Fibroblast of the conjunctiva (primary cell): ENCODE data around the gene TRIOBP.

Experiments
- DNase-seq: peaks from one replicate; pipeline ENCODE4 v3.0.0-alpha.2; 2010; ENCODE audit warnings: low read depth

TRIOBP gene

GRCh38 chr22:37669586-37669985 lies 27.3 kb upstream of the TRIOBP start:
- DNase-seq = no peak

DNA sequence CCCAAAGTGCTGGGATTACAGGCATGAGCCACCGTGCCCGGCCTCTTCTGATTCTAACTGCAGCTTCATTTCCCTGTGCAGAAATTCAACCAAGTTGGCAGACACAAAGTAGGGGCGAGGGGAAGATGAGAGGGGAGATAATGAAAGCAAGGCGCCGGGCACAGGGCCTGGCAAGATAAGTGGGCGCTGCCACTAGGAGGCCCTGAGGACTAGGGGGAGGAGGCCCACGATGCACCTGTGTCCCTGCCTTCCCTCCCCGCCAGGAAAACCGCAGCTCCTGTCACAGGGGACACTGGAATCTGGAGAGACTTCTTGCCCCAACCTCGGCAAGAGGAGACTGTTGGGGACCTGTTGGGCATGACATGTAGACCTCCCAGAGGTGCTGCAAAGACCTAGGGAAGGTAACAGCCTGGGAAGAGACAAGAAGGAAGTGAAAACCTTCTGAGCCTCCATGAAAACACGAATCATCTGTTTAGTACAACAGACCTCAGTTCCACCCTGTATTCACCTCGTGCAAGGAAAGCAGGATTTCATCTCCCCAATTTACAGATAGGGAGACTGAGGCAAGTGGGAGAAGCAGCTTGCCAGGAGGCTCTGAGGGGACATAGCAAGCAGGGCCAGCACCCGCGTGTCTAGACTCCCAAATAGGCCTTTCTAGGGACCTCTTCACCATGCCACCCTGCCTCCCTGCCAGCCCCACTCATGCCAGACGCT lies 24.5 kb upstream of the TRIOBP start:
- DNase-seq = no peak

DNA sequence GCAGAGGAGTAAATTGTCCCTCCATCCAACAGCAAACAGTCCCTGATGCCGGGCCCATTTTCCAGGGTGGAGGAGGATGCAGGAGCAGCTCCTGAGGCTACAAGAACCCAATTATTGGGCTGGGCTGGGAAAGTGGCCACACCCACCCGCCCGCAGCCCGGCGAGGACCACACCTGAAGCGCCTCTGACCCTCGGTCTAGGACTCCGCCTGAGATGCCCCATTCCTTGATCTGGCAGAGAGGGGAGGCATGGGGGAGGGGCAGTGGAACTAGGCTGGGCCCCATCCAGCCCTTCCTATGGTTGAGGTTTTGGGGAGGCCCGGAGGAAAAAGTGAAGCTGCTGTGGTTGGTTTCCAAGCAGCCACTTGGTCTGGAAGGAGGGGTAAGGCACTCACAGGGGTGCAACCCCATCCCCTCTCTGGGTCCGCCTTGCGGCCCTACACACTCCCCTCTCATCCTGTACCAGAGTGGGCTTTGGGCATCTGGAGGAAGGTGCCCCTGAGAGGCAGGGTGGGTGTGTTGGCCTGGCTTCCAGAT lies 23.9 kb upstream of the TRIOBP start:
- no peak for DNase-seq

DNA sequence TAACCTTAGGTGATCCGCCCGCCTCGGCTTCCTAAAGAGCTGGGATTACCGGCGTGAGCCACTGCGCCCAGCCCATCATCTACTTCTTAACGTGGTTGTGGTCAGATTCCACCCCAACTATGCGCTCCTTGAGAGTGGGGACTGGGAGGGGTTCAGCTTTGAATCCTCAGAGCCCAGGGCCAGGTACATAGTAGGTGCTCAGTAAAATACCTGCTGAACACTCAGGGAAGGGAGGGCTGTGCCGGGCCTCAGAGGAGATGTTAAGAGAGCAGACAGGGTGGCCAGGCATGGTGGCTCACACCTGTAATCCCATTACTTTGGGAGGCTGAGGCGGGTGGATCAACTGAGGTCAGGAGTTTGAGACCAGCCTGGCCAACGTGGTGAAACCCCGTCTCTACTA lies 22.6 kb upstream of the TRIOBP start:
- DNase-seq = no peak

DNA sequence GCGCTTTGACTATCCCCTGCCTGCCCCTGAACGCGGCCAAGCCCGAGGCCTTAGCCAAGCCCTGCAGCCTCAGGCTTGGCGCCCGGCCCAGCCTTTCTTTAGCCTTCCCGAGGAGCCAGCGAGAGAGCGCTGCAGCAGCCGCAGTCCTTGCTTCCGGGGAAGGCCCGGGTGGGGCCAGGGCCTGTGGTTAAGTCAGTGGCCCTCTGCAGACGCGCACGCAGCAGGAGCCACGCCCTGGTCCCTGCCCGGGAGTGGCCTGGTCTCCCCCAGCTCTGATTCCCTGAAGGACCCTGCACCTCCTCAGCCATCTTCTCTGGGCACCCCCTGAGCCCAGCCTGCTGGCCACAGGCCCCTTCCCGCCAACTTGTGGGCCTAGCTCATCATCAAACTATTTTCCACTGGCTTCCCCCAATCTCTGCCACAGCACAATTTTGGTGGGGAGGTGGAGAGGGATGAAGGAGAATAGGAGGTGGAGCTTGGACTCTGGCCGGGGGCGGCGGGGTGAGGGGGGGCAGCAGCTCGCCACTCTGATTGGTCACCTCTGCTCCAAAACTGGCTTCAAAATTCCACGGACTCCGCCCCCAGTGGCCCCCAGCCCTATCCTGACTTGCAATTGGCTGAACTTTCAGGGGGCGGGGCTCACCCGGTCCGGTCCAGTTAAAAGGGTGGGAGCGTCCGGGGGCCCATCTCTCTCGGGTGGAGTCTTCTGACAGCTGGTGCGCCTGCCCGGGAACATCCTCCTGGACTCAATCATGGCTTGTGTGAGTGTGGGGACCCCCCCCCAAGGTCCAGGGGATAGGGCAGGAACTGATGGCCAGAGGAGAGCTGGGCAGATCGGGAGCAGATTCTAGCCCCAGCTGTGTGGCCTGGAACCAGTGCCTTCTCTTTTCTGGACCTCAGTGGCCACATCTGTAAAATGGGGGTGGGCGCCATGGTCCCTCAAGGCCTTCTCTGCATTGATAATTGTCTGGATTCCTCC lies 21.6 kb upstream of the TRIOBP start, which contains the start of gene LGALS1:
Gene LGALS1, plus strand, starts transcription at position 686 of the 979 bp plus-strand sequence. Its CDS starts 67 bp downstream, at position 753.
- peak; percentile 98 for DNase-seq

DNA sequence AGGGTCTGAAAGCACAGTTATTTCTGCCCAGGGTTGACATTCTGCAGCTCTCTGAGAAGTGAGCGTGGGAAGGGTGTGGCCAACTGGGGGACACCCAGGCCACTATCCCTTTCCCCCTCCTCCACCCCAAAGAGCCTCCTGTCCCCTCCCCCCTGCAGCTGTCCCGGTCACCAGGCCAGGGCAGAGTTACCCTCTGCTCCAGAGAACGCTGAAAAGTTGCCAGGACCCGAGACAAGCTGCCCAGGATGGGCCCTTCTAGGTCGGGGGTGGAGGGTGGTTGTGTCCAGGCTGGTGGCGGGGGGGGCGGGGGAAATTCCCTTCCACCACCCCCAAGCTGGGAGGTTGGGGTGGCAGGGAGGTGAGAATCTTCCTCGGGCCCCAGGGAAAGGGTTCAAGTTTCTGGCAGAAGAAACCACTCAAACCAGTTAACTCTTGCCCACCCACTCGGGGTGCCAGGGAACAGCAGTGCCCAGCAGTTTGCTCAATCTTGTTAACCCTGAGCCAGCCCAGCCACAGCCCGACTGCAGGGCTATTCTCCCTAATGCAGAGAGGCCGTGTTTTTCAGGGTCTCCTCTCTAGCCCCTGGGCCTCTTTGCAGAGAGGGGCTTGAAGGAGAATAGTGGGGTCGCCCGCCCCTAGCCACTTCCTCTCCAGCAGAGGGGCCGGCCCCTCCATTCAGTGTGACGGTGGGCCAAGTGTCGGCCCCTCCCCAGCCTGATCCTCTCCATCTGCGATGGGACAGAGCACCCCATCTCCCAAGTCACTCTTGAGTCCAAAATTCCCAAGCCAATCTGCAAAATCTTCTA lies 20.7 kb upstream of the TRIOBP start:
- DNase-seq = no peak

DNA sequence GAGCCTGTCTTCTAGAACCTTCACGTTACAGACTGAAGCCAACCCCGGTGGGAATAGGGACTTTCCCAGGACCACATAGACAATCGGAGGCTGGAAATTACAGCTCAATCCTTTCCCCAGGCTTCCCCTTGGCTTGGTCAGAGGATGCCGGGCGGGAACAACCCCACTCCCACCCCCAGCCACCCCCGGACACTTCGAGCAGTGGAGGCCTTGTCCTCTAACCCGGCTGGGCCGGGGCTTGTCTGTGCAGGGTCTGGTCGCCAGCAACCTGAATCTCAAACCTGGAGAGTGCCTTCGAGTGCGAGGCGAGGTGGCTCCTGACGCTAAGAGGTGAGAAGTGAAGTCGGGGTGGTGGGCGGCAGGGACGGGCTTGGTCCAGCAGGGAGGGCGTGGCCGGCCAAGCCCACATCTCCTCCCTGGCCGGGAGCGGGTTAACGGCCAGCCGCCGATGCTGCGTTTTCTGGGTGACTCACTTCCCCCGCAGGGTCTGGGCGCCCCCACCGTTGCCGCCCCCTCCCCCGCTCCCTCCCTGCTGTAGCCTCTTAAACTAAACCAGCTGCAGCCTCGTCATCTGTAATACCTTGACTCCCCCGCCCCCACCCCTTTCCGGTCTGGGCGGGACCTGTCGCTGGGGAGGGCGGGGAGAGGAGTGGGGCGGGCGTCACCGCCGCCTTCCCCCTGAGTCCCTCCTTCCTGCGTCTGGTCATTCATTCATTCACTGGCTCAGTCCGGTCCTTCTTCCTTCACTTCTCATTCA lies 19.9 kb upstream of the TRIOBP start:
- peak; percentile 97 for DNase-seq

- no peak for DNase-seq
Observed at GRCh38 chr22:37677493-37677974, 19.3 kb upstream of the TRIOBP start.

- no peak for DNase-seq
Observed at GRCh38 chr22:37678372-37678771, 18.5 kb upstream of the TRIOBP start.

DNA sequence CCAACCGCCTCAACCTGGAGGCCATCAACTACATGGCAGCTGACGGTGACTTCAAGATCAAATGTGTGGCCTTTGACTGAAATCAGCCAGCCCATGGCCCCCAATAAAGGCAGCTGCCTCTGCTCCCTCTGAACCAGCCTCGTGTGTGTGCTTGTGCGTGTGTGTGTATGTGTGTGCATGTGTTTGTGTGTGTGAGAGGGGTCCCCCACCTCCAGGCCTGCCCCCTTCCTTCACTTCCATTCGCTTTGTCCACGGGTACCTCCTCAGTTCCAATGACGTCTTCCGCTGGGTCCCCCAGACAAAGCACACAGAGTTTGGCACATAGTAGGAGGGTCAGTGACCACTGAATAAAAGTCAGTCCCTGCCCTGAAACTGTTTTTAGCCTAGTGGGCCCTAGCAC lies 17.2 kb upstream of the TRIOBP start:
- no peak for DNase-seq

DNA sequence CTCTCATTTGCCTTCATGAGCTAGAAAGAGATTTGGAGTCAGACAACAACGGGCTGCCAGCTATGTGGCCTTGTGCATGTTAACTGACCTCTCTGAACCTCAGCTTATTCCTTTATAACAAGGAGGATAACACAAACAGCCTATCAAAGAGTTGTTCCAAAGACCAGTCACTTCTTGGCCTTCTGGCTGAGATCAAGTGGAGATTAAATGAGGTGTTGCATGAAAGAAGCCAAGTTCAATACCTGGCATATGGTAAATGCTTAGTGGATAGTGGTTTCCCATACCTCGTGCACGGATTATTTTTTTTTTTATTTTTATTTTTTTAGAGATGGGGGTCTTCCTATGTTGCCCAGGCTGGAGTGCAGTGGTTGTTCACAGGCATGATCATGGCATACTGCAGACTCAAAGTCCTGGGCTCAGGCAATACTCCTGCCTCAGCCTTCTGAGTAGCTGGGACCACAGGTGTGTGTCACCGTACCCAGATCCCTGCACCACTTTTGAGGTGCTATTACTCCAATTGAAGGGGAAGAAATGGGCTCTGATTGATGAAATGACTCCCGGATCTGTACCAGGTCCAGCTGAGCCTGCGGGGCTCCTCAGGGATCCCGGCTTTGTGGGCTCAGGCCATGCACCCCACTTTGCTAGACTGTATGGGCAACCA lies 16.5 kb upstream of the TRIOBP start:
- no peak for DNase-seq

DNA sequence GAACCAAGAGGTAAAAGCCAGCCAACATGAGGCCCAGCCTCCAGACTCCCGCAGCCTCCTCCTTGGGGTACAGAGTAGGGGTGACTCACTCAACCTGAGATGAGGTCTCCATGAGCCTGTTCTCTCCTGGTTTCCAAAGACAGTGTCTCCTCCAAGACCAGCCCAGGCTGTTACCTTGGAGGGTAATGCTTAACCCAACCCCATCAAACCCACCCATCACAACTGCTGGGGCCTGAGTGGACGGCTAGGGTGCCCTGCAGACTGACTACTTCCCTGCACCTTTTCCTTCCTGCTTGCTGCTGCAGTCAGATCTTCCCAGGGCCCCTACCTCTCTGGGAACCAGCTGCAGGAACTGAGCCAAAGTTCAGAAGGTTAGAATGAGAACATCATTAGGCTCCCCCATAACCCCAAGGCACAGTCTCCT lies 15.8 kb upstream of the TRIOBP start:
- DNase-seq = no peak

DNA sequence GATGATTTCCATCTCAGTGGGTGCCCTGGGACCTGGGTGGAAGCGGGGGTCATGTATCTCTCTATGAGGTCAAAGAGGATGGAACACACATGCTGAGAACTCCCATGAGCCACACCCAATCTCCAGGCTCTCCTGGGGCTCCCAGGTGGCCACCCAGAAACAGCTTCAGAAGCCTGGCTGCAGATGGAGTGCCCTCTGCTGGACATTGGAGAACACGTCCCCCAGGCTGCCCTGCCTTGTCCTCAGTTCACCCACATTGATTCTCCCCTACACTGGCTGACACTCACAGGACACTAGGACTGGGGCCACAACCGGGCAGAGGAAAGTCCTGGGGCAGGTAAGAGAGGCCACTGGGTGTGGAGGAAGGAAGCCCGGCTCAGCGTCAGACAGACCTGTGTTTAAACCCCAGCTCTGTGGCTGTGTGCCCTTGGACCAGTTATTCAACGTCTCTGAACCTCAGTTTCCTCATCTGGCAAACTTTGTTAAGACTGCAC lies 15.2 kb upstream of the TRIOBP start:
- peak; percentile 74 for DNase-seq

GRCh38 chr22:37684803-37685615 lies 11.8 kb upstream of the TRIOBP start:
- no peak for DNase-seq

GRCh38 chr22:37686002-37686982 lies 10.6 kb upstream of the TRIOBP start, which contains the start of gene NOL12:
NOL12 (plus strand) TSS chr22:37686343; CDS start chr22:37686393, 50 bp downstream.
- DNase-seq = peak; percentile 62

GRCh38 chr22:37690407-37690806 lies 6.4 kb upstream of the TRIOBP start:
- DNase-seq = no peak

- DNase-seq = no peak
Observed at GRCh38 chr22:37690901-37691504, 5.8 kb upstream of the TRIOBP start.
